HL-60 (cell line): Measurements from ENCODE around the gene FTCD.

Experiments used
- DNase-seq, 2 experiments: peaks; one replicate each; pipeline ENCODE4 v3.0.0-alpha.2; 2010 to 2020; ENCODE audit warnings: low read depth in 1 of 2, low spot score in 1 of 2
- H3K27ac ChIP-seq: fragments of 250-450 bp; sonication (Bioruptor Pico); replicated peaks from 2 replicates; pipeline ENCODE4 v1.5.1; 2020; ENCODE audit warnings: mild to moderate bottlenecking, moderate library complexity
- H3K27me3 ChIP-seq: fragments of 250-450 bp; sonication (Bioruptor Pico); 2 replicates; pipeline ENCODE4 v1.5.1; 2021; ENCODE audit warnings: mild to moderate bottlenecking, moderate library complexity; ENCODE audit not compliant: insufficient read depth, poor library complexity, severe bottlenecking
- H3K4me3 ChIP-seq: replicated peaks from 2 replicates; pipeline ENCODE4 v1.5.1; 2011; ENCODE audit warnings: mild to moderate bottlenecking, control low read depth, low read length; ENCODE audit not compliant: insufficient read depth
- GABPA ChIP-seq: IDR thresholded peaks from 2 replicates; pipeline ENCODE4 v1.6.1; 2012; ENCODE audit warnings: low read depth
- POLR2AphosphoS5 ChIP-seq: IDR thresholded peaks from 2 replicates; pipeline ENCODE4 v1.6.1; 2012; ENCODE audit warnings: low read depth
- SPI1 ChIP-seq: IDR thresholded peaks from 2 replicates; pipeline ENCODE4 v1.6.1; 2012; ENCODE audit warnings: low read depth, mild to moderate bottlenecking, borderline replicate concordance
- TF ChIP-seq, protein P1 (sequence below): IDR thresholded peaks from 2 replicates; pipeline ENCODE4 v1.6.1; 2012; ENCODE audit warnings: low read depth; ENCODE audit not compliant: insufficient replicate concordance
- TF ChIP-seq, protein P2 (sequence below): IDR thresholded peaks from one replicate; pipeline ENCODE4 v1.5.1; 2011; ENCODE audit warnings: low read length, control low read depth, inconsistent platforms; ENCODE audit not compliant: insufficient read depth

The FTCD gene

DNA sequence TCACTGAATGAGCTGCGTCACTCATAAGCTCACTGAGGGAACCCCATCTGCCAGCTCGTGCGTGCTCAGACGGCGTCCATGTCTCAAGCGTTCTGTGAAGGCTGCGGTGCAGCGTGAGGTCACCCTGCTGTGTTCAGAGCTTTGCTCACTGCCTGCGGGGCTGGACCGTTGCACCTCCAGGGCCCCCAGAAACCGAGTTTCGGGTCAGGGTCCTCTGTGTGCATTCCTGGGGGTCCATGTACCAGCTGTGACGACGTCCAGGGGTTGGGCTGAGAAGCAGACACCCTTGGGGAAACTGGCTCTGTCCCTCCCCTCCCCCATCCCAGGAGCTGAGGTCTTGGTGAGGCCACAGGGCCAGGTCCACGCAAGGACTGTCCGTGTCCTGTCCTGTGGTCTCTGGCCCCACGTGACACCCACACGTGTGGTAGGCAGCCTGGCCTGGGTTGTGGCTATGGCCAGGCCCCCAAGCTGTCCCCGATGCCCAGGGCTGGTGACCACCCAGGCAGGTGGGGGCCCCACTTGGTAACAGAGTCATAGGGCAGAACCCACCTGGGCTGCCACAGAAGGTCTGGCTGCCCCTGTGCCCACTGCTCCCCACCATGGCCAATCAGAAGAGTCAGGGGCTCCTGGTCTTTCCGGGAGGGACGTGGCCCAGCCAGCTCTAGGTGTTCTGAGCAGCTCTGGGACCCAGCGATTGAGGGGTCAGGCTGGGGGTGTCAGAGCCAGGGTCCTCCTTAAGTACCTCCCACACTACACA lies 24.4 kb downstream of the FTCD start:
- Histone ChIP-seq H3K27me3 (no peaks in the 10 kb centered on the region), H3K4me3 (no peak overlapping the region), H3K27ac (no peak overlapping the region)
- DNase-seq = no peak
- TF ChIP-seq, protein P1, sequence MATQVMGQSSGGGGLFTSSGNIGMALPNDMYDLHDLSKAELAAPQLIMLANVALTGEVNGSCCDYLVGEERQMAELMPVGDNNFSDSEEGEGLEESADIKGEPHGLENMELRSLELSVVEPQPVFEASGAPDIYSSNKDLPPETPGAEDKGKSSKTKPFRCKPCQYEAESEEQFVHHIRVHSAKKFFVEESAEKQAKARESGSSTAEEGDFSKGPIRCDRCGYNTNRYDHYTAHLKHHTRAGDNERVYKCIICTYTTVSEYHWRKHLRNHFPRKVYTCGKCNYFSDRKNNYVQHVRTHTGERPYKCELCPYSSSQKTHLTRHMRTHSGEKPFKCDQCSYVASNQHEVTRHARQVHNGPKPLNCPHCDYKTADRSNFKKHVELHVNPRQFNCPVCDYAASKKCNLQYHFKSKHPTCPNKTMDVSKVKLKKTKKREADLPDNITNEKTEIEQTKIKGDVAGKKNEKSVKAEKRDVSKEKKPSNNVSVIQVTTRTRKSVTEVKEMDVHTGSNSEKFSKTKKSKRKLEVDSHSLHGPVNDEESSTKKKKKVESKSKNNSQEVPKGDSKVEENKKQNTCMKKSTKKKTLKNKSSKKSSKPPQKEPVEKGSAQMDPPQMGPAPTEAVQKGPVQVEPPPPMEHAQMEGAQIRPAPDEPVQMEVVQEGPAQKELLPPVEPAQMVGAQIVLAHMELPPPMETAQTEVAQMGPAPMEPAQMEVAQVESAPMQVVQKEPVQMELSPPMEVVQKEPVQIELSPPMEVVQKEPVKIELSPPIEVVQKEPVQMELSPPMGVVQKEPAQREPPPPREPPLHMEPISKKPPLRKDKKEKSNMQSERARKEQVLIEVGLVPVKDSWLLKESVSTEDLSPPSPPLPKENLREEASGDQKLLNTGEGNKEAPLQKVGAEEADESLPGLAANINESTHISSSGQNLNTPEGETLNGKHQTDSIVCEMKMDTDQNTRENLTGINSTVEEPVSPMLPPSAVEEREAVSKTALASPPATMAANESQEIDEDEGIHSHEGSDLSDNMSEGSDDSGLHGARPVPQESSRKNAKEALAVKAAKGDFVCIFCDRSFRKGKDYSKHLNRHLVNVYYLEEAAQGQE = no peak
- TF ChIP-seq, protein P2, sequence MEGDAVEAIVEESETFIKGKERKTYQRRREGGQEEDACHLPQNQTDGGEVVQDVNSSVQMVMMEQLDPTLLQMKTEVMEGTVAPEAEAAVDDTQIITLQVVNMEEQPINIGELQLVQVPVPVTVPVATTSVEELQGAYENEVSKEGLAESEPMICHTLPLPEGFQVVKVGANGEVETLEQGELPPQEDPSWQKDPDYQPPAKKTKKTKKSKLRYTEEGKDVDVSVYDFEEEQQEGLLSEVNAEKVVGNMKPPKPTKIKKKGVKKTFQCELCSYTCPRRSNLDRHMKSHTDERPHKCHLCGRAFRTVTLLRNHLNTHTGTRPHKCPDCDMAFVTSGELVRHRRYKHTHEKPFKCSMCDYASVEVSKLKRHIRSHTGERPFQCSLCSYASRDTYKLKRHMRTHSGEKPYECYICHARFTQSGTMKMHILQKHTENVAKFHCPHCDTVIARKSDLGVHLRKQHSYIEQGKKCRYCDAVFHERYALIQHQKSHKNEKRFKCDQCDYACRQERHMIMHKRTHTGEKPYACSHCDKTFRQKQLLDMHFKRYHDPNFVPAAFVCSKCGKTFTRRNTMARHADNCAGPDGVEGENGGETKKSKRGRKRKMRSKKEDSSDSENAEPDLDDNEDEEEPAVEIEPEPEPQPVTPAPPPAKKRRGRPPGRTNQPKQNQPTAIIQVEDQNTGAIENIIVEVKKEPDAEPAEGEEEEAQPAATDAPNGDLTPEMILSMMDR = no peak
- TF ChIP-seq GABPA (no peak), POLR2AphosphoS5 (no peak), SPI1 (no peak)

DNA sequence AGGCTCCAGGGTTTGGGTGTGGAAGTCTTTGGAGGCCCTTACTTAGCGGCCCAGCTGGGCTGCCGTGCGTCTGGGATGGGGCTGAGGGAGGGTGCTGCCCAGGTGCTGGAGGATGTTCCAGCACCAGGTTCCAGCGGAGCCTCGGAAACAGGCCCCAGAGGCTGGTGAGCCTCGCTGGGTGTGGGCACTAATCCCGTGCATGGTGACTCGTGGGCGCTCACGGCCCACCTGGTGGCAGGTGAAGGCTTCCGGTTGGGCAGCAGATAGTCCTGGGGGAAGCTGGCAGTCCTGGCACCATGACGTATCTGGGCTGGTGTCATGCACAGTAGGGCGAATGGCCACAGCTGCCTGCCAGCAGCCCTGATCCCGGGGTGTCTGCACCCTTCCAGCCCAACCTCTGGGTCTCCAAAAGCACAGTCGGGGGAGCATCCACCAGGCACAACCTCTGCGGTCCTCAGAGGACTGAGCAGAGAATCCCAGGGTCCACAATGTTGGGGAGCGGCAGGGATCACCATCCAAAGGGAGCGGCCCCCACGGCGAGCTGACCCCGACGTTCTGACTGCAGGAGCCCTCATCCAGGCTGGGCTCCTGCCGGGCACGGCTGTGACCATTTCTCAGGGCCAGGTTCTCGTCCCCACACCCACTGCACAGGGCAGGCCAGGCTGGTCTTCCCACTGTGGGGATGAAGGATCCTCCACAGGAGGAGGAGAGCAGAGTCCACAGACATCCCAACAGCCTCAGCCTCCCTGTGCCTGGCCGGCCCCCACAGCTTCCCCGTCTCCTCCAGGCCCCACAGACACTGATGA lies 25.3 kb downstream of the FTCD start:
- Histone ChIP-seq H3K27me3 (no peaks in the 10 kb centered on the region), H3K4me3 (no peak overlapping the region), H3K27ac (no peak overlapping the region)
- TF ChIP-seq, protein P1 = no peak
- DNase-seq = no peak

DNA sequence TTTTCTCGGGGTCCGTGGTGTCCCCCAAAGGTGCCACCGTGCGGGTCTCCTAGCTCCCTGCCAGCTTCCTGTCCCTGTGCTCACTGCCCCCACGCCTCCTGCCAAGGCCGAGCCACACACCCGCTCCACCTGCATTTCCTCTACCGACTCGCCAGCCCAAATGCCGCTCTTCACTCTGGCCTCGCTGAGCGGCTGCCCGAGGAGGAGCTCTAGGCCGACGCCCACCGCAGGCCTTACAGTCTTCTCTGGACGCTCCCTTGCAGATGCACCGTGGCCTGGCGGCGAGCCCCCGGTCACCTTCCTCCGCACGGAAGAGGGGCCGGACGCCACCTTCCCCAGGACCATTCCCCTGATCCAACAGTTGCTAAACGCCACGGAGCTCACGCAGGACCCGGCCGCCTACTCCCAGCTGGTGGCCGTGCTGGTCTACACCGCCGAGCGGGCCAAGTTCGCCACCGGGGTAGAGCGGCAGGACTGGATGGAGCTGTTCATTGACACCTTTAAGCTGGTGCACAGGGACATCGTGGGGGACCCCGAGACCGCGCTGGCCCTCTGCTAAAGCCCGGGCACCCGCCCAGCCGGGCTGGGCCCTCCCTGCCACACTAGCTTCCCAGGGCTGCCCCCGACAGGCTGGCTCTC lies 26.3 kb downstream of the FTCD start:
- no peaks in the 10 kb centered on the region for H3K27me3 ChIP-seq
- H3K4me3 ChIP-seq = no peak overlapping the region
- no peak overlapping the region for H3K27ac ChIP-seq
- TF ChIP-seq, protein P2 = no peak
- TF ChIP-seq SPI1 (no peak), POLR2AphosphoS5 (no peak), GABPA (no peak)
- TF ChIP-seq, protein P1 = no peak
- DNase-seq = no peak
